GM20000 (cell line): Measurements from ENCODE around the gene SLC22A23.
A peak's percentile ranks its signal among the peaks of the same experiment; 100 is the strongest.

Source experiments
- DNase-seq: peaks from one replicate; pipeline ENCODE4 v3.0.0; 2012; ENCODE audit warnings: low spot score
- TF ChIP-seq, protein P1 (sequence below): IDR thresholded peaks from 2 replicates; pipeline ENCODE4 v1.5.1; 2012; ENCODE audit warnings: mild to moderate bottlenecking, control low read depth; ENCODE audit errors: extremely low read depth, missing control alignments

The SLC22A23 gene

DNA sequence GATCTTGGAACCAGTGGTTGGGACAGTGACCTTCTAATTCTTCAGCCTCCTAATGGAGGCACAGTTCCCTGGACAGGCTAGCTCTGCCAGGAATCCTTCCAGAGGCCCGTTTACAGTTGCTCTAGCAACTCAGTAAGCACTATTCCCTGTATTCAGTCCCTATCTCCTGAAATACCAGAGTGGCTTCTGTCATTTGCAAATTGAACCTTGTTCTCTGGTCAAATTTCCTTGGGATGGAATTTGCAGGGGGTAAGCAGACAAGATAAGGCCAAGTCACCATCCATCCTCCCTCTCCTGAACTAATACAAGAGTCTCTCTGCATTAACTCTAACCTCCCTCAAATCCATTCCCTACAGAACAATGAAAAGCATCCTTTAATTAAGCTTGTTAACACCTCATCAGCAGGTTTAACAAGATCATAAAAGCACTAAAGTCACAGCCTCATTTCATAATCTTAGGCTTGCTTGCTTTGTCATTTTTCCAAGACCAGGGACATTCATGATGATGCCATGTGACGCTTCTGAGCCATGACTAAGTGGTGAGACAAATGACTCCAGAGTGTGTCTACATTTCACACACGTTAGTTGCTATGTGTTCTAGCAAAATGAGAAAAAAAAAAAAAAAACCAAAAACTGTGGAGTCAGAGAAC lies 37.1 kb downstream of the SLC22A23 start:
- no peak for DNase-seq
- TF ChIP-seq, protein P1, sequence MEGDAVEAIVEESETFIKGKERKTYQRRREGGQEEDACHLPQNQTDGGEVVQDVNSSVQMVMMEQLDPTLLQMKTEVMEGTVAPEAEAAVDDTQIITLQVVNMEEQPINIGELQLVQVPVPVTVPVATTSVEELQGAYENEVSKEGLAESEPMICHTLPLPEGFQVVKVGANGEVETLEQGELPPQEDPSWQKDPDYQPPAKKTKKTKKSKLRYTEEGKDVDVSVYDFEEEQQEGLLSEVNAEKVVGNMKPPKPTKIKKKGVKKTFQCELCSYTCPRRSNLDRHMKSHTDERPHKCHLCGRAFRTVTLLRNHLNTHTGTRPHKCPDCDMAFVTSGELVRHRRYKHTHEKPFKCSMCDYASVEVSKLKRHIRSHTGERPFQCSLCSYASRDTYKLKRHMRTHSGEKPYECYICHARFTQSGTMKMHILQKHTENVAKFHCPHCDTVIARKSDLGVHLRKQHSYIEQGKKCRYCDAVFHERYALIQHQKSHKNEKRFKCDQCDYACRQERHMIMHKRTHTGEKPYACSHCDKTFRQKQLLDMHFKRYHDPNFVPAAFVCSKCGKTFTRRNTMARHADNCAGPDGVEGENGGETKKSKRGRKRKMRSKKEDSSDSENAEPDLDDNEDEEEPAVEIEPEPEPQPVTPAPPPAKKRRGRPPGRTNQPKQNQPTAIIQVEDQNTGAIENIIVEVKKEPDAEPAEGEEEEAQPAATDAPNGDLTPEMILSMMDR: no peak

DNA sequence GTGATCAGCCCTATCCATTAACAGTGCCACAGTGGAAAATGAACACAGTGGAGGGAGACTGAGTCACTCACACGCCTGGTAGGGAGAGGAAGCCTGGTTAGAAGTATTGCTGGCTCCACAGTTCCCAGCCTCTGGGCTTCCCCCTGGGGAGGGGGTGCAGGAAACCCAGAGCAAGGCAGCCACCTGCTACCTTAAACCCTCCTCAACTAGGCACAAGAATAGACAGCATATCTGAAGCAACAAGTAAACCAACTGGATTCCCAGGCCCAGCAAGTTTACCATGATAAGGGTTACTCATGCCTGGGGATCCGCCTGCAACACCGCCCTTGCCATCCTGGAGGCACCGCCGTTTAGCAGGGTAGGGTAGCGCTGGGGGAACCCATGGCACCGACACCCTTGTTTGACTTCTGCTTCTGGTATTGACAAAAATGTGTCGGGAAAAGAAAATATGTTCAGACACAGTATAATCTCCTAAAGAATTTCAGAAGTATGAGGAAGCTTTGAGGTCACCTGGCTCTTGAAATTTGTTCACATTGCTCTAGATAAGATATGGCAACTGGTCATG lies 38.3 kb downstream of the SLC22A23 start:
- TF ChIP-seq, protein P1: no peak
- no peak for DNase-seq

DNA sequence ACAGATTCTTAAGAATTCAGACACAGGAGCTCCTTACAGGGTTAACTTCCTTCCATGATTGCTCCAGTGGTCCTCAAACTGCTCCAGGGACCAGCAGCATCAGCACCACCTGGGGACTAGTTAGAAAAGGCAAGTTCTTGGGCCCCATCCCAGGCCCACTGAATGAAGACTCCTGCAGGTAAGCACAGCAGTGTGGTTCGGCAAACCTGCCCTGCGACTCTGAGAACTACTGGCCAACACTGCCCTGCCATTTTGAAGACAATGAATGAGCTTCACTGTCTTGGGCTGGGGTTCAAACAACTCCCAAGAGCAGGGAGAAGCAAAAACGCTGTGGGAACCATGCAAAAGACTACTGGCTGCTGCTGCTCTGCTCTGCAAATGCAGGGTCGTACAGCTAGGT lies 39.4 kb downstream of the SLC22A23 start:
- DNase-seq: no peak
- TF ChIP-seq, protein P1: no peak

DNA sequence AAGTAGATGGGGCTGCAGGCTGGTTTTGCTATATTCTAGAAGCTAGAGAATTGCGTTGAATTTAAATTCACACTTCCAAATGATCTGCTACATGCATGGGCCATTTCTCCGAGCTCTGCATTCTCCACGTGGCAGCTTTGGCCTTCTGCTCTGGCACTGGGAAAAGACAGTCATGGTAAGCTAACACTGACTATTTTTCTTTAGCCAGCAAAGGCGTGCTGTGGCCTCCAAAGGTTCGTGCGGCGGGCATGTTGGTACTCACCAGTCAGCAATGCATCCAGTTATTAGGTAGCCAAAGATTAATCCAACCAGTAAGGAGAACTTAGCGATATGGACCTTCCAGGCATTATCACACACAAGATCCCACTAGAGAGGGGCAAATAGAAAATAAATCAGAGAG lies 41.4 kb downstream of the SLC22A23 start:
- TF ChIP-seq, protein P1: no peak
- DNase-seq: no peak

DNA sequence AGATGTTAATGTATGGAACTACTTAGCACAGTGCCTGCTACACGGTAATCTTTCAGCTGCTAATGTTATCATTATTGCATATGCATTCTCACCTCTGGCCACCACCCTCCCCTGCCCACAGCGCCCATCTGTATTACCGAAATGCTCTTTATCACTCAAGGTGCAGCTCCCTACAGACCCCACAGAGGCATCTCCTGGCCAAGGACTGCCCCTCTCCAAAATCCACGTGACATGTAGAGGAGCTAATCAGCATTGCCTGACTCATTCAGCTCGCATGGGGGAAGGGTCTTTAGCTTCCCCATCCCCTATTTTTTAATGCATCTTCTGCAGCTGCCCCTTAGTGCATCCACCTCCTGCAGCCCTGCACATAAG lies 41.8 kb downstream of the SLC22A23 start:
- TF ChIP-seq, protein P1: no peak
- DNase-seq: no peak

DNA sequence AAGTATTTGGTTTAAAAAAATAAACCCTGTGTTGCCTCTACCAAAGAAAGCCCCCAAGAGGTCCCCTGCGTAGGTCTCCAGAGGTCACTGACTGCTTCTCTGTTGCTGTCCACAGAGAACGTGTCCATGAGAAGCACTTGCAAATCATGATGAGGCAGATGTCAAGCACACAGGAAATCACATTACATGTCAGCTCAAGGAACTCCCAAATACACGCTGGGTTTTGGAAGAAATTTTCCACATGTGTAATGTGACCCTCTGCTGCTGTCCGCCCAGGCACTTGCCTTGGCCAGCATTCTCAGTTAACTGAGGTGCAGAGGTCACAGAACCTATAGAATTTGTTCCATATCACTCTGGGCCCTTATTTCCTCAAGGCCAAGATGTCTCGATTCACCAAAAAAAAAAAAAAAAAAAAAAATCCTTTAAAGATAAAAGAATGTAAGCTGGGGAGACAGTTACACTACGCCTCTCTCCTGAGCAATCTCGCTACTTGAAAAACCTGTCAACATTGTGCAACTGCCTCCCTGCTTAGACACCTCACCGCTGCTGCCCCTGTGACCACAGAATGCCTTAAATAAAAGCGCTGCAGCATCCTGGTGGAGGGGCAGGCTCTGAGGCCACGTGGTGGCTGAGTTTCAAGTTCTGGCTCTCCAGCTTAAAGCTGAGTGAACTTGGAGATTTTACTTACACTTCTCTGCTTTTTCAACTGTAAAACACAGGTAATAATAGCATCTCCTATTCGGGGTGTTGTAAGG lies 42.3 kb downstream of the SLC22A23 start:
- TF ChIP-seq, protein P1: no peak
- DNase-seq: peak; percentile 31

DNA sequence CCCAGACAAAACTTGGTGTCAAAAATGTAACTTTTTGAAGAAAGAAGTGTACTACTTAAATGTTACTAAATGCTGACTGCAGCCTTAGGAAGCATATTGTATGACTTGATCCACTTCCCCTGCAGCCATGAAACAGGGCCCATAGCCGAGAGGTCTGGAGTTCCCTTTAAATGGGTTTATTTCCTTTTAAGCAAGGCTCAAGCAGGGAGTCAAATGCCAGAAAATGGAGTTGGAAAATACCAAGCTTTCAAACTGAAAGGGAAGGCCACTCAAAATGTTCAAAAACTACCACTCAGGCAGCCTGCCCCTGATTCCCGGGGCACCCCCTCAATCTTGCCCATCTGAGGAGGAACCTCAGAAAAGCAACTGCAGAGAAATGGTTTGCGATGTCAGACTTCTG lies 43.3 kb downstream of the SLC22A23 start:
- DNase-seq: no peak
- TF ChIP-seq, protein P1: no peak
